Measurements from ENCODE around the gene SLC27A5. TPM values are rescaled to one million over a fixed set of nuclear protein-coding genes. Genes with fewer than 3 reads are reported as not detected.

The SLC27A5 gene
- total and polyA plus RNA-seq, 9 of the 15 experiments (the other 6 are each of a cell fraction or from before 2014, with no cell fraction given) = 42.2 to 318 (median 64.7) TPM

- no peak for TF ChIP-seq REST (IDR thresholded peaks at IDR 0.05; ENCODE audit: borderline replicate concordance)
- TF ChIP-seq REST (CRISPR knock-in tag; IDR thresholded peaks at IDR 0.05; ENCODE audit: low read depth) = no peak
- TF ChIP-seq BCOR (IDR thresholded peaks at IDR 0.05) = no peak; the same call in 1 of the 2 replicates
- no peak; the same call in 1 of the 2 replicates for TF ChIP-seq LCOR (CRISPR knock-in tag; IDR thresholded peaks at IDR 0.05)
- no peak for TF ChIP-seq ZNF75A (CRISPR knock-in tag; IDR thresholded peaks at IDR 0.05)
- 0 out of 2 replicates have a peak, but pooled peaks have one; percentile 33 for TF ChIP-seq ETV5 (CRISPR knock-in tag; IDR thresholded peaks at IDR 0.05; ENCODE audit: low read depth)
- TF ChIP-seq TSHZ1 (CRISPR knock-in tag; IDR thresholded peaks at IDR 0.05) = no peak
- no peak for TF ChIP-seq CBFA2T2 (conservative IDR thresholded peaks at IDR 0.05)
- no peak for TF ChIP-seq BCL6 (CRISPR knock-in tag; IDR thresholded peaks at IDR 0.05)
- TF ChIP-seq TCFL5 (CRISPR knock-in tag; conservative IDR thresholded peaks at IDR 0.05) = no peak
- TF ChIP-seq TRIM28 (IDR thresholded peaks at IDR 0.05) = no peak; the same call in 1 of the 2 replicates
- TF ChIP-seq ETV1 (tag; conservative IDR thresholded peaks at IDR 0.05; ENCODE audit: low read depth) = peak; percentile 71
- TF ChIP-seq FOXK2 (conservative IDR thresholded peaks at IDR 0.05 in 1 of 2, IDR thresholded peaks at IDR 0.05 in 1 of 2; ENCODE audit: low read depth in 2 of 2) = no peak
- no peak for TF ChIP-seq DDX20 (tag; IDR thresholded peaks at IDR 0.05; ENCODE audit: low read depth)
Measured at GRCh38 chr19:58559275-58560006, 47.6 kb upstream of the SLC27A5 start (continued).

All from K562 (cell line).